Head of caudate nucleus (tissue), 42 donors: Measurements from ENCODE around the gene AICDA.
"Not testable (repeated sequence)": the region's sequence is repeated elsewhere in the genome, so short reads cannot be mapped to it uniquely, and the experiment has no call there.

Experiments
- DNase-seq, 42 donors: peaks; one replicate each; pipeline versions ENCODE4 v3.0.0 to v3.0.0-alpha.2; 2020 to 2021; ENCODE audit warnings: mixed read lengths in 7 of 42
- intact Hi-C: fragments of 100-400 bp; cut with DNase I; formaldehyde crosslinking; loops from one replicate; pipeline ENCODE4 v1.15.0; 2022

Gene AICDA

GRCh38 chr12:8622646-8623045 is 10.0 kb upstream of the AICDA start:
- intact Hi-C loops, result no loop called here

GRCh38 chr12:8615206-8615605 is 2.5 kb upstream of the AICDA start:
- intact Hi-C loops, result no loop called here
- no peak for DNase-seq

More at GRCh38 chr12:8622646-8623045, 10.0 kb upstream of the AICDA start:
- DNase-seq, result no peak

GRCh38 chr12:8613881-8614280 is 1.2 kb upstream of the AICDA start:
- intact Hi-C loops, result not testable (repeated sequence)

DNA sequence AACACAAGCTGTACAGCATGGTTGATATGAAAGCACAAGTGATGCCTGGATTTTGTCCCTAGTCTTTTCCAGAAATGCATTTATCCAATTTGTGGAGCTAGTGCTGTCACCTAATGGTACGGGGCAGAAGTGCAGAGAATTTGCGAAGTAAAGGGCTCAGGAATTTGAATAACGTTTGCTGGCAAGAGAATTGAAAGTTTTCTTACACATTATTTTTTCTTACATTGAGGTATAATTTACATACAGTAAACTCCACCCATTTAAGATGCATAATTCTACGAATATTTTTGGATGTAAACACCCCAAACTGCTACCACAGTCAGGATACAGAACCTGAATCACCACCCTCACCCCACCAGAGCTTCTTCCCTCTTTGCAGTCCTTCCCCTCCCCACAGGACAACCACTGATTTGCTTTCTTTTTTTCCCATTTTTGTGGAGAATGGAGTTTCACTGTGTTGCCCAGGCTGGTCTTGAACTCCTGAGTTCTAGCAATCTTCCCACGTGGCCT is 3.5 kb downstream of the AICDA start:
- peak in 25 of 42 donors; percentile 10 to 65 (median 30) for DNase-seq
- intact Hi-C loops, result loop anchor here (5.0 kb wide), 1 partner anchor 67 kb away; the partner anchor contains the start of gene CLEC4E

More at GRCh38 chr12:8613881-8614280, 1.2 kb upstream of the AICDA start:
- not testable (repeated sequence) for DNase-seq

GRCh38 chr12:8606890-8607289 is 5.8 kb downstream of the AICDA start:
- DNase-seq, result no peak
- intact Hi-C loops, result loop anchor here (5.0 kb wide), 1 partner anchor 65 kb away; the partner anchor contains the start of gene CLEC4E

DNA sequence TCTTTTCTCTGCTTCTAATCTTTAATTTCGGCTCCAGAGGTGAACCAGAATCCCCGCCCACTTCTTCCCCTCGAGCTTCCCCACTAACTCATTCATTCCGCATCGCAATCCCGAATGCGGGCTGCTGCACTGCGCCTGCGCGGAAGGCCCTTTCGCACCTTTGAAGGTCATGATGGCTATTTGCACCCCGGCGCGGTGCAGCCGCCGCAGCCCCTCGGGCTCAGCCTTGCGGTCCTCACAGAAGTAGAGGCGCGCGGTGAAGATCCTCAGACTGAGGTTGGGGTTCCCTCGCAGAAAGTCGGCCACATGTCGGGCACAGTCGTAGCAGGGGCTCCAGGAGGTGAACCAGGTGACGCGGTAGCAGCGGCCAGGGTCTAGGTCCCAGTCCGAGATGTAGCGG is 7.6 kb downstream of the AICDA start:
- DNase-seq, result no peak
- intact Hi-C loops, result loop anchor here (5.0 kb wide), 1 partner anchor 63 kb away; the partner anchor contains the start of gene CLEC4E

GRCh38 chr12:8603856-8604255 is 8.8 kb downstream of the AICDA start:
- no peak for DNase-seq
- intact Hi-C loops, result no loop called here

DNA sequence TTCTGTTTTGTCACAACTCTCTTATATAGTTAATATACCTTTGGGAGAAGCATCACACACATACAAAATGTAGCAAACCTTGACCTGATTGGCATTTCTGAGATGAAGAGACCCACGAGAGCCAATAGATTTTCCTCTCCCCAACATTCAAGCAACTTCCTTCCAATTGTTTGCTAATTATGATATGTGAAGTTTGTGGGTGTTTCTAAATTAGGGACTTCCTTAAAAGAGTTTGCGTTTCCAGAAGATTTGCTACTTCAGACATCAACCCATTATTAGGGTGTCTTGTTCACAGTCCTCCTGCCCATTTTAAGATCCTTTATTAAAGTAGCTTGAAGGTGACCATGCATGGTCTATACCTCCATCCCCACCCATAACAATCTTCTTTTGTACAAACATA is 9.4 kb downstream of the AICDA start:
- DNase-seq, result no peak
- intact Hi-C loops, result no loop called here

DNA sequence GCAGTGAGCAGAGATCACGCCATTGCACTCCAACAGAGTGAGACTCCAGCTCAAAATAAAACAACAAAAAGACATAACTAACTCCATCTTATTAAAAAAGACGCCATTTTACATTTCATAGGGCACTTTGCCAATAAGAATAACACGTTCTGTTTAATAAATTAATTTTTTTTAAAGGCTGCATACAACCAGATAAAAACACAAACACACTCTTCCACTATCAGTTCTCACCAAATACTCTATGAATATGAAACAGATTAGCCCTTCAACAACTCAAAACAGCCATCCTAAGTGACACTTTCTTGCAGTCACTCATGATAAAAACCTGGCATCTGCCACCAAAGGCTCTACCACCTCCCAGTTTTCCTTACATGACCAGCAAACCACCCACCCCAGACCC is 16.1 kb downstream of the AICDA start:
- intact Hi-C loops, result no loop called here
- DNase-seq, result no peak

DNA sequence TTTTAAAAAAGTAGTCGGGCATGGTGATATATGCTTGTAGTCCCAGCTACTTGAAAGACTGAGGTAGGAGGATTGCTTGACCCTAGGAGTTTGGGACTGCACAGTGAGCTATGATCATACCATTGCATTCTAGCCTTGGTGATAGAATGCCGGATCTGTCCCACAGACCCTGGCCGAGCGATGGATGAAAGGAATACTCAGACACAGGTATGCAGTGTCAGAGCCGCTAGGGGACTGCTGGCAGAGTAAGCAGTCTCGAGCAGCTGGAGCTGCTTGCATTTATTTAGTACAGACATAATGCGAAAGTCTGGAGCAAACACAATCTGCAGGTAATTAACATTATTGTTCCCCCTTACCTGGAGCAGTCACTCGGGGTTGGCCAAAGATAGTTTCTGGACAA is 18.6 kb downstream of the AICDA start:
- intact Hi-C loops, result no loop called here
- no peak for DNase-seq

- DNase-seq, result no peak
- intact Hi-C loops, result no loop called here
These were observed 19.4 kb downstream of the AICDA start for GRCh38 chr12:8593246-8593645.

DNA sequence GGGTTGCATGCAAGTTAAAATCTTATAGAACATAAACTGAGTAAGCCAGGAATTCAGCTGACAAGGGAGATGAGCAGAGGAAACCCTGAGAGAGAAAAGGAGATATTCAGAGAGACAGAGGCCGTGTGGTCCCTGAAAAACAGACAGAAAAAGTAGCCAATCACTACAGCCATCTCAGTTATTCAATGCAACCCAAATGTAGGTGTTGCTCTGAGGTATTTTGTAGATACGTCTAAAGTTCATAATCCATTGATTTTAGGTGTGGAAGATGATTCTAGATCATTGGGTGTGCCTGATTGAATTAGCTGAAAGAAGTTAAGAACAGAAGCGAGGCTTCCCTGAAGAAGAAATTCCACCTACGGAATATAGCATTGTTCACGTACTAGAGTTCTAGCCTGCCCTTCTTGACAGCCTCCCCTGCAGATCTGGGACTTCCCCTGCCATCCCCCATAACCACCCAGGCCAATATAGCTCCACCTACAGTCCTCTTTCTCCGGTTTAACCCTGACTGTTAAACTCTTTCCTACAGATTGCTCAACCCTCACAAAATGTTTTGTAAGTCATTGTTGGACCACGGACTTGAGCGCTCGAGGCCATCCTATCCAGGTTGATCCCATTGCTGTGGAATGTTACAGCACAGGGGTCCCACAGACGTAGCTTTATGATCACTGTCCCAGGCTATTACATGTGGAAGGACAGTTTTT is 21.7 kb downstream of the AICDA start:
- intact Hi-C loops, result no loop called here
- peak in 11 of 42 donors; percentile 7 to 64 (median 25) for DNase-seq

GRCh38 chr12:8589679-8590078 is 23.0 kb downstream of the AICDA start:
- no peak for DNase-seq
- intact Hi-C loops, result no loop called here

- intact Hi-C loops, DNase-seq: not testable (repeated sequence)
These were observed 28.2 kb downstream of the AICDA start for GRCh38 chr12:8584478-8584877.

DNA sequence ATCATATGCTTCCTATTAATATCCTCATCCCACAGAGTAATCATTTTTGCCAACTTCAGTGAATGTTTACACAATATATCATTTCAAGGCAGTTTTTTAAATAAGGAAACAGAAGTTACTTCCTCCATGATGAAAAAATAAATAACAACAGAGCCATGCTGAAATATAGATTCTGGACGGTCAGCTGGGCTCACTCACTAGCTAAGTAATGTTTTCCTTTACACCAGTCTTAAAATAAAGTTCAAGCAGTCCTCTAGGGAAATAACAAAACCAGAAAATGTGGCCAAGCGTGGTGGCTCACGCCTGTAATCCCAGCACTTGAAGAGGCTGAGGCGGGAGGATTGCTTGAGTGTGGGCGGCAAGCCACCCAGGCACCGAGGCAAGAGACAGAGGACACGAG is 28.7 kb downstream of the AICDA start:
- no peak for DNase-seq
- intact Hi-C loops, result no loop called here

DNA sequence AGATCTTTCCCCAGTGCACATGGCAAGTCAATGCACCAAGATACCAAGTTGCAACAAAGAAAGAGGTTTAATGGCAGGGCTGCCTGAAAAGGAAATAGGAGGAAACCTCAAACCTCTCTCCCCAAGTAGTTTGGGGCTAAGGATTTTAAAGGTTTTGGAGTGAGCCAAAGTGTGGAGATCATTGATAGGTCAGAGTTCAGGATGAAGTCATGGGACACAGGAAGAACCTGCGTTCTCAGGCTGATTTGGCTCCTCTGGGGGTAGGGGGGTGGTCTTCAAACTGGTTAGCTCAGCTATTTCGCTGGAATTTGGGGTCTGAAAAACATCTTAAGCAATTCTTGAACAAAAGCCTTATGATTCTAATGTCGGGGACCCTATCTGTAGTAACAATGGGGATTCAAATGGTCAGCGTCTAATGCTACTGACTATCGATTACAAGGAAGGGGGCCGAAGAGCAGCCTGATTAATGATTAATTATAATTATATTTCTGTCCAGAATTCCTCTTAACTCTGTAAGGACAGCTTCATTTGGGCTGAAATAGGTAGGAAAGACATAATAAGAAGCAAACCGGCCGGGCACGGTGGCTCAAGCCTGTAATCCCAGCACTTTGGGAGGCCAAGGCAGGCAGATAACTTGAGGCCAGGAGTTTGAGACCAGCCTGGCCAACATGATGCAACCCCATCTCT is 31.4 kb downstream of the AICDA start:
- DNase-seq, result no peak
- intact Hi-C loops, result no loop called here

- no peak for DNase-seq
- intact Hi-C loops, result no loop called here
These were observed 34.8 kb downstream of the AICDA start for GRCh38 chr12:8577879-8578278.

DNA sequence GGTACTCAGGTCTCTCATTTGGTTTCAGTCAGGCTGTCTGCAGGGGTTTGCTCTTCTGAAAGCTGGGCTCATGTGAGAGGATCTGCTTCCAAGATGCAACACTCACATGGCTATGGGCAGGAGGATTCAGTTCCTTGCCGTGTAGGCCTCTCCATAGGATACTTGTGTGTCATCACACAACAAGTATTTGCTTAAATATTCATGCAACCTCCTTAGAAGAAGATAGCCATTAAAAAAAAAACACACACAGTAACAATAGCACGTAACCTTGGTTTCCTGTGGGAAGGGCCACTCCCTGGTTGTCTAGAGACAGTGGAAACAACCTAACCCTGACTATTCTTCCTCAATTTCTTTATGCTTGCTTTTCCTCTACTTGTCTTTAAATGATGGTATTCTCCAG is 40.2 kb downstream of the AICDA start:
- intact Hi-C loops, result no loop called here
- no peak for DNase-seq

DNA sequence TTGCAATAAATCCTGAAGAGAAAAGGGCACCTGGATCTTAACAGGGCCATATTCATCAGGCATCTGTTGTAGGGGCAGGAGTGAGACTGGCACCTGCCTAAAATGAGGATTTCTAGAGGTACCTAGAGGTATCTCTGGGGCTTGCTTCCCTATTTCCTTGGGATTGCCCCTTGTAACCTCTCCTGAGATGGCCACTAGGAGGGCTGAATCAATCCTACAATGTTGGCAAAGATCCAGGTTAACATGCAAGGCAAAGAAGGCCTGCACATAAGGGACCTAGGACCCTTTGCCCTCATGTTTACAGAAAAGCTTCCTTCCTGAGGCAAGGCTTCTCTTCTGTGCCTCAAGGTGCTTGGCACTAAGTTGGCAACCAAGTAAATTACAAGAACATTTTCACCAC is 46.1 kb downstream of the AICDA start:
- intact Hi-C loops, result no loop called here
- DNase-seq, result no peak

DNA sequence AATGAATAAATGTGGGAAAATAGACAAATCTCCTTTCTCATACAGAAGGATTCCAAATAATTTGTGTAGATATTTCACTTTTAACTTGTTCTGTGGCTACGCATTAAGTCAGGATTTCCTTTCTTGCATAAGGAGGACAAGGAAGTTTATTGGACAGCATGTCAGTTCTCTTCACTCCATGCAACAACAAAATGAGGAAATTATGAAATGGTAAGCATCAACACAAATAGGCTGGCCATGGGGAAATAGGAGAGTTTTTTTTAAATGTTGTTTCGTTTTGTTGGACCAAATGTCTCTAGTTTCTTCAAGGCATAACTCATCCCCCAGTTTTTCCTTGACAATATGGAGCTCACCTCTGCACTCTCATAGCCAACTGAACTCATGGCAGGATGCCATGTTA is 46.6 kb downstream of the AICDA start:
- DNase-seq, intact Hi-C loops: not testable (repeated sequence)
